ENCODE data around the gene NTPCR.

Gene NTPCR

GRCh38 chr1:232927830-232928505 lies 22.4 kb upstream of the NTPCR start:
- no peak for DNase-seq

GRCh38 chr1:232932486-232933425 lies 17.7 kb upstream of the NTPCR start:
- DNase-seq = no peak

- DNase-seq = no peak
These were observed 13.5 kb upstream of the NTPCR start for GRCh38 chr1:232936941-232937340.

- no peak for DNase-seq
These were observed 12.6 kb upstream of the NTPCR start for GRCh38 chr1:232937741-232938375.

- DNase-seq = no peak
These were observed 11.5 kb upstream of the NTPCR start for GRCh38 chr1:232938926-232939325.

GRCh38 chr1:232939748-232940147 lies 10.7 kb upstream of the NTPCR start:
- DNase-seq = no peak

- no peak for DNase-seq
These were observed 10.1 kb upstream of the NTPCR start for GRCh38 chr1:232940262-232940661.

DNA sequence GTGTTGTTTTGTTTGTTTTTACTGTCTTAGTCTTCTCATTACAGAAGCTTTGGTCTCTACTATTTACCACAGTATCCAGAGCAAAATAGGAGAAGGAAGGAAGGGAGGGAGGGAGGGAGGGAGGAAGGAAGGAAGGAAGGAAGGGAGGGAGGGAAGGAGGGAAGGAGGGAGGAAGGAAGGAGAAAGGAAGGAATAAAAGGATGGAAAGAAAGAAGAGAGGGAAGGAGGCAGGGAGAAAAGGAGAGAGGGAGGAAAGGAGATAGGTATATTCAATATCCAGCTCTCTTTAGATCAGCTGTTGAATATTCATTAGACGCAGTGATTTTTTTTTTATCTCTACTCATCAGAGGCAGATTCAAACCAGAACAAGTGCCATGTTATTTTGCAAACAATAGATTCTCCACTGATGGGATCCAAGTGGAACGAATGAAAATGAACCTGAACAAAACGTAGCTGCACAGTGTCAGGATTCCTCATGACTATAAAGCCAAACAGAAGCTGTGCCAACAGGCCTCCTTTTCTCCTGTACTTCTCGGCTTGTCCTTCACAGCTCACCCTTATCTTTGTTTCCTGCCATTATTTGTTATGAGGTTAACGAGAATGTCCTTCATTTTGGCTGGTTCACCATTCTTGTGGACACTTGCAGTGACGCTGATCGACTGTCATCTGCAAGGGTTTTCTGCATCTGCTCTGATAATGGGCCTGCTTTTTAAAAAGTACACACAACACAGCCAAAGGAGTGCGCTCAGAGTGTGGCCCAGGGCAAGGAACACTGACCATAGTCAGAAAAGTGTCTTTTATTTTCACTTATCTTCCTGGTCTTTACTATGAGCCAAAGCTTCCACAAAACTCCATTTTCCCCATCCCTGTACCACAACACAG lies 7.8 kb upstream of the NTPCR start:
- DNase-seq = no peak

GRCh38 chr1:232943679-232944252 lies 6.6 kb upstream of the NTPCR start:
- no peak for DNase-seq

- DNase-seq = no peak
These were observed 6.1 kb upstream of the NTPCR start for GRCh38 chr1:232944347-232944746.

DNA sequence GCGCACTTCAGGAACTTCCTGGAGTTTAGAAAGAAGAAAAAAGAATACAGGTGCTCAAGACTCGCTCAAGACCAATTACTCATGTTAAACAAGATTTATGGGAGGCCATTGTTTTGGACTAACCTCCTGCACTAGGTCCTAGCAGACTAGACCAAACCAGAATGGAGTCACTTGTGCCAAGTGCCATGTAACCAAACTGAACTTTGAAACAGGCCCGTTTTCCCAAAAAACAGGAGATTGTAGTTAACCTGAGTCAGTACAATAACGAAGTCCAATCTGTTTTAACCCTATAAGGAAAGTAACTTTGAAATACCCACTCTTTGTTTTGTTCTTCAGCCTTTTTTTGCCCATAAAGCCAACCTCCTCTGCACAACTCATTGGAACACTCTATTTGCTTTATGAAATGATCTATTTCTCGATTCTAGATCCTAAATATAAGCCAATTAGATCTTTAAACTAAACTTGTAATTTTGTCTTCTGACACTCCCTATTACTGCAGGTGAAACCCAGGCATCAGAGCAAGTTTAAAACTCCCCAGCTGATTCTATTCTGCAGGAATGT lies 695 bp upstream of the NTPCR start:
- DNase-seq = no peak

DNA sequence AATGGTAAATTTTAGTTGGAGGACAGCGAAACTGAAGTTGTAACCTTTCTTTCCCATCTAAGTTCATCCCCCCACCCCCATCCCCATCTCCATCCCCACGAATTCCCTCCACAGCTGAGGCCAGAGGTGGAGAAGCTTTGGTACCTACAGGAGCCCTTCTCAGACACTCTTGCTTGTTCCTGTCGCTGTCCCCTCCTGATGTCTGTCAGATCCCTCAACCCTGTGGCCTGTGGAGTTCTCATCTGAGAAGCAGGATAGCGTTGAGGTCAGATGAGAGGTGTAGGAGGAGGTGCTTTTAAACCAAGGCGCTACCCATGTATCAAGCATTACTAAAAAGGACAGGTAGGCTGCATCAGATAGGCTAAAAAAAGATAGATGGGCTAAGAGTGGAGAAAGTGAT lies 769 bp downstream of the NTPCR start:
- peak; percentile 4 for DNase-seq

GRCh38 chr1:232951605-232952004 lies 1.2 kb downstream of the NTPCR start:
- no peak for DNase-seq

GRCh38 chr1:232952514-232953499 lies 2.4 kb downstream of the NTPCR start:
- peak; percentile 29 for DNase-seq

- no peak for DNase-seq
These were observed 4.4 kb downstream of the NTPCR start for GRCh38 chr1:232954594-232955365.

DNA sequence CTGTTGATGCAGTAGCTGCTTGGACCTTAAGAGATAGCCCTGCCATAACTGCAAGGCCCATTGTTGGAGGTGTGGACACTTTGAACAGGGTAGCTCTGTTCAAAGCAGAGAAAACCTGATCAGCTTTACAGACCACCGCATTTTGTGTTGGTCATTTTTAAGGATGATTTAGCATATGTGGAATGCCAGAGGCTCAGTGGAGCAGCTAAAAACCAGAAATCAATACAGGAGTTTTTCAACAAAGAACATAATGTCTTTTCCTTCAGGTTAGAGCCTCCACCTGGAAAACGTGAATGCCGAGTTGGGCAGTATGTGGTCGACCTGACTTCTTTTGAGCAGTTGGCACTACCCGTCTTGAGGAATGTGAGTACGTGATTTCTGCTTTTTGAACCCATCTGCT lies 5.7 kb downstream of the NTPCR start:
- no peak for DNase-seq

DNA sequence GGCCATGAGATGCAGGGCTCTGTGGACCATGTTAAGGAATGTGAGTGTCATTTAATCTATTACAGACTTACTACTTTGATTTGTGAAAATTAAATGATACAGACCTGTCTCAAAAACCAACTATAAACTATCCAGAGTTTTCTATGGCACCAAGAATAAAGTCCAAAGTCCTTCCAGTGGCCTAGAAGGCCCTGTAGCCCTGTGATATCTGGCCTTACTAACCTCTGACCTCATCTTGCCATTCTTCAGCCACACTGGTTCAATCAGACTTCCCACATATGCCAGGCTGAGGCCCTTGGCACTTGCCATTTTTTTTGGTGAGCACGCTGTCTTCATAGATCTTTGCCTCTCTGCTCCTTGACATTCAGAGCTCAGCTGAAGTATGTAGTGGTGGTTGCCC lies 7.7 kb downstream of the NTPCR start:
- no peak for DNase-seq

- DNase-seq = peak; percentile 33
These were observed 12.6 kb downstream of the NTPCR start for GRCh38 chr1:232962761-232963745.

DNA sequence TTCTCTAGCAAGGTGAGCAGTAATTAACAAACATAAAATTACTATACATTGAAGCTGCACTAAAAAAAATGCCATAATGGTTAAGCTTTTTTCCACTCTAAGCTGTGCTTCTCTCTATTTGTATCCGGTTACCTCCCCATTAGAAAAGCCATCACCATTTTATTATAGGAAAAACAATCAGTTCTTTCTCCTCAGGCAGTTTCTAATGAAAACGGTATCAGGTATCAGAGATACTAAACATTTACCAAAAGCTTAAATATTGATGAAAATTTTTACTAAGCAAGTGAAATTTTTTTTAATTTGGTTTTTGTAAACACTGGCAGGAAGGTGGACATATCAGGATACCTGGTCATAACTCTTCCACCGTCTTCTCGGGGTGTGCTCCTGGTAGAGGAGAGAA lies 14.2 kb downstream of the NTPCR start:
- DNase-seq = no peak

Measured in GDM1 (cell line).